HG02970 (cell line): ENCODE measurements around the gene ASL.
A peak's percentile ranks its signal among the peaks of the same experiment; 100 is the strongest.
"Not testable (repeated sequence)": the region's sequence is repeated elsewhere in the genome, so short reads cannot be mapped to it uniquely, and the experiment has no call there.

Source experiments
- ATAC-seq: cut with Tn5 transposase; IDR thresholded peaks from one replicate; pipeline ENCODE4 v1.9.1; 2021; ENCODE audit warnings: mild to moderate bottlenecking, moderate library complexity, moderate number of reproducible peaks; ENCODE audit not compliant: unreplicated experiment, low FRiP score

ASL gene

DNA sequence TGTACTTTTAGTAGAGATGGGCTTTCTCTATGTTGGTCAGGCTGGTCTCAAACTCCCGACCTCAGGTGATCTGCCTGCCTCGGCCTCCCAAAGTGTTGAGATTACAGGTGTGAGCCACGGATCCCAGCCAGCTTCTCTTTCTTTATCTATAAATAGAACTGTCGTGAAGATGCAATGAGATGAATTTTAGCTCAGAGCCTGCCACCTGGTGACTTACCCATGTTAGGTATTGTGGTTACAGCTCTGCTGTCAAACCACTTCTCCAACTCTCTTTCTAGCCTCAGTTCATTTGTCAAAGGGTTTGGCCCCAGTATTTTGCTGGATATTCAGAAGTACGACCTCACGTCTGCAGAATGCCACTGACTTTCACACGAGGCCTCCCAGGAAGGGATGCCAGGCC, 3.4 kb upstream of the ASL start:
- not testable (repeated sequence) for ATAC-seq

DNA sequence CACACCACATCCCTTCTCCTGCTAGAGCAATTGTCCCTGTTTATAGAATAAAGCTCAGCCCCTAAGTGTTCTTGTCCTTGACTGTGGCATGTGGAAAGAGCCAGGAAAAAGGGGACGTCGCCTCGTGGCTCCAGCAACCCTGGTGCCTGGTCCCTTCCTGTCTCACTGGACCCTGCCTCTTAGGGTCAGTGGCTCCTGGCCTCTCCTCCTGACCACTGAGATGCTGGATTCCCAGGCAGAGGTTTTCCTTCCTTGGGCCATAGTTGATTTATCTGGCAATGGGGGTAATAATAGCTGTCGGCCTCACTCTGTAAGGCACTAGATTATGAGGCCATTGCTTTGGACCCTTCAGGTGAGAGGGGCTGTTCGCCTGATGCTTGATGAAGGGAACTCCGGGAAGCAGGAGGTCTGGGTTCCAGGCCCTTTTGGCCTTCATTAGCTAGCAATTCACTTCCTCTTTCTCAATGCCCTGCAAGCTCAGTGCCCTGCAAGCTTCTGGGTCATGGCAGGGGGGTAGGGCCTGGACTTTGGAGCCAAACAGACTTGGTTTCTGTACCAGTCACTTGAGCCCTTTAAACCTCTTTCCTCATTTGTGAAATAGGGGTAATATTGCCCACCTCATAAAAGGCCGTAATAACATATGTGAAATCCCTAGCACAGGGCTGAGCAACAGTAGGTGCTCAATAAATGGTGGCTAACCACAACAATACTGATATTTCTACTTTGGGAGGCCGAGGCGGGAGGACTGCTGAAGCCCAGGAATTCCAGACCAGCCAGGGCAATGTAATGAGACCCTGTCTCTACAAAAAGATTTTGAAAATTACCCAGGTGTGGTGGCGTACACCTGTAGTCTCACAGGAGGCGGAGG, 1.1 kb downstream of the ASL start:
- no peak for ATAC-seq

DNA sequence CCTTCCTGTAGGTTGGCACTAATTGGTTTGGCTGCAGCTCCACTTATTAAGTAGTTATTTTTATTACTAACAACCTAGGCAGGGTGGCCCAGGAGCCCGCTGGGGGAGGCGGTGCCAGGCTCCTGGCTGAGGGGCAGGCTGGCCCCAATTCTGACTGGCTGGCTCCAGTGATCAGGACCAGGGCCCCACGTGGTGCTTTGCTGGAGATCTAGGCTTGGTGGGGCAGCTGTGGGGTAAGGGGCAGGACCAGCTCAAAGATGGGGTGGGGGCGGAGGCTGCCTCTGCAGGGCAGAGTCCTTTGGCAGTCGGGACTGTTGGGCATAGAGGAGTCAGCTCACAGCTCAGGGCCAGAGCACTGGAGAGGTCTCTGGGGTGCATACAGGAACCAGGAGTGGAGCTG, 2.4 kb downstream of the ASL start:
- no peak for ATAC-seq

DNA sequence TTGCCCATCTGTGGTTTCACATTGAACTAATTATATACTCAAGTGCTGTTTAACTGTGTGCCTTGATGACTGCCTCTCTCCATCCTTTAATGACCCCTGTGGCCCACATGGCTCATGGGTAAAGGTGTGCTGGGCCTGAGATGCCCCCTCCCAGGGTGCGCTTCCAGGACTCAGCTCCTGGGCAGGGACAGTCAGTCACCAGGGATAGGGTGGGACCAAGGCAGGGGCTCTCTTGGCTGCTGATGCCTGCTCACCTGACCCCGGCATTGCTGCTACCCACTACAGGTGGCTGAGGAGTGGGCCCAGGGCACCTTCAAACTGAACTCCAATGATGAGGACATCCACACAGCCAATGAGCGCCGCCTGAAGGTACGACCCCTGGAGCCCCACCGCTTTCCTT, 6.5 kb downstream of the ASL start:
- no peak for ATAC-seq

DNA sequence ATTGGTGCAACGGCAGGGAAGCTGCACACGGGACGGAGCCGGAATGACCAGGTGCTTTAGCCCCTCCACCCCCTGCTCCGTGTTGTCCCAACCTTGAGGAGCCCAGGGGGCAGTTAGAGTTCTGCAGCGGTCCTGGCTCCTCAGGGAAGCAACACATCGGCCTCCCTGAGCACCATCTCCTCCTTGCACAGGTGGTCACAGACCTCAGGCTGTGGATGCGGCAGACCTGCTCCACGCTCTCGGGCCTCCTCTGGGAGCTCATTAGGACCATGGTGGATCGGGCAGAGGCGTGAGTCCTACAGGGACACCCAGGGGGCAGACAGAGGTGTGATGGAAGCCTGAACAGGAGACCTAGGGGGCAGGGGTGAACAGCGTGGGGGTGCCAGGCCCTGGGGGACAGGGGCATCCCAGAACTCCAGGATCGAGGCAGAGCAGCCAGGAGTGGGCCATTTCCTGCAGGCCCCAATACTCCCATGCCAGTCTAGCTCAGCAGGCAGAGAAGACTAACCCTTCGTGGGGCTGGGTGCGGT, 7.3 kb downstream of the ASL start:
- no peak for ATAC-seq

DNA sequence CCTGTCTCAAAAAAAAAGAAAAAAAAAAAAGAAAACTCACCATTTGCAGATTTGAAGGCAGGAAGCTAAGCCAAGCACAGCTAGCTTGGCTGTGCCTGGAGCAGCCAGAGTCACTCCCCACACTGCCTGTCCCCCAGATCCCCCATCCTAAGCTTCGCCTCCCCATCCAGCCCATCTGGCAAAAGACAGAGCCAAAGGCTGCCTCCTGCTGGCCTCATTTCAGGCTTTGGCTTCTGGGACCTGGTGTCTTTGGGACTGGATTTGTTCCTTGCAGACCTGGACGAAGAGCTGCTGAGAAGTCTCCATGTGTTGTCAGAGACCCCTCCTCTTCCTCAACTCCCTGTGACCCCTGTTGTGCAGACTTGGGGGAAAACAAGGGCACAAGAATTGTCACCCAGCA, 8.1 kb downstream of the ASL start:
- ATAC-seq, result no peak

DNA sequence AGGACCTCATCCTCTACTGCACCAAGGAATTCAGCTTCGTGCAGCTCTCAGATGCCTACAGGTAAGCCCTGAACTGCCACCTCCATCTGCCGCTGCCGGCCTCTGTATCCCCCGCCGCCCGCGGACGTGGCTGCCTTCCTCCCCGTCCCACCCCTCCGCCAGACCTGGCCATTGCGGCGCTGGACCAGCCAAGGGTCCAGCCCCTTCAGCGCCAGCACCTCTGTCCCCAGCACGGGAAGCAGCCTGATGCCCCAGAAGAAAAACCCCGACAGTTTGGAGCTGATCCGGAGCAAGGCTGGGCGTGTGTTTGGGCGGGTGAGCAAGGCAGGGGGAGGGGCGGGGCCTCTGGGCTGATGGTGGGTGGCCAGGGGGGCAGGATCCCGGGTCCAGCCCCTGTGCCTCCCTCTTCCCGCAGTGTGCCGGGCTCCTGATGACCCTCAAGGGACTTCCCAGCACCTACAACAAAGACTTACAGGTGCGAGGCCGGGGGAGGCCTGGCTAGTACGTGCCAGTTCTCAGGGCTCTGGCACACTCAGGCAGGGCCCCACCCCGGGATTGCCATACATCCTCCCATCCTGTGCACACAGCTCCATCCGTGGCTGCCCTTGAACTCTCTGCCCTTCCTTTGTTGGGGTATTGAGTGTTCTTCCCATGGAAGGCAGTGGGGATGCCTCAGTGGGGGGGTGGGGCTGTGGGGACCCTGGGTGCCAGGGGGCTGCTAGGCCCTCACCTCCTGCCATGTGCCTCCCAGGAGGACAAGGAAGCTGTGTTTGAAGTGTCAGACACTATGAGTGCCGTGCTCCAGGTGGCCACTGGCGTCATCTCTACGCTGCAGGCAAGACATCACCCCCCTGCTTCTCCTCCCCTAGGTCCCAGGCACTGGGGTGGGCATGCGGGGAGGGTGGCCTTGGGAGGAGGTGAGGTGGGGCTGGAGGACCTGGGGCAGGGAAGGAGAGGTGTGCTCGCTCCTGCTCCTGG, 13.5 kb downstream of the ASL start:
- no peak for ATAC-seq

DNA sequence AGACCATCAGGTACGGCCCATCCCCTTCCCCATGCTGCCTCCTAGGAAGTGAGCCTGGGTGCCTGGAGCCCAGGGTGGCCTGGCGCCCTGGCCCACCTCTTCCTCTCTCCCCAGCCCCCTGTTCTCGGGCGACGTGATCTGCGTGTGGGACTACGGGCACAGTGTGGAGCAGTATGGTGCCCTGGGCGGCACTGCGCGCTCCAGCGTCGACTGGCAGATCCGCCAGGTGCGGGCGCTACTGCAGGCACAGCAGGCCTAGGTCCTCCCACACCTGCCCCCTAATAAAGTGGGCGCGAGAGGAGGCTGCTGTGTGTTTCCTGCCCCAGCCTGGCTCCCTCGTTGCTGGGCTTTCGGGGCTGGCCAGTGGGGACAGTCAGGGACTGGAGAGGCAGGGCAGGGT, 17.0 kb downstream of the ASL start:
- no peak for ATAC-seq

DNA sequence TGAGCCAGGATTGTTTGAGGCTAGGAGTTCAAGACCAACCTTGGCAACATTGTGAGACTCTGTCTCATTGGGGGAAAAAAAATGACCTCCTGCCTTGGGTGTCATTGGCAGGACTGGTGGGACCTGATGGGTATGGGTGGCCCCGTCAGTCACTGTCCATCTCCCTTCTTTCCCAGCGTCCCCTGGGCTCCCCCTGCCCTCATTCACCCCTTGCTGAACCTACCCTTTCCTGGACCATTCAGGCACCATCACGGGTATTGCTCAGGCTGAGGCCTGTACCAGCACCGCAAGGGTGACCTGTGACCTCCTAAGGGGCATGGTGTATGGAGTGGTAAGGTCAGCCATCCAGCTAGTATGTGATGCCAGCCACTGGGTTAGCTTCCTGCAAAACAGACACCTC, 19.4 kb downstream of the ASL start:
- ATAC-seq, result no peak

DNA sequence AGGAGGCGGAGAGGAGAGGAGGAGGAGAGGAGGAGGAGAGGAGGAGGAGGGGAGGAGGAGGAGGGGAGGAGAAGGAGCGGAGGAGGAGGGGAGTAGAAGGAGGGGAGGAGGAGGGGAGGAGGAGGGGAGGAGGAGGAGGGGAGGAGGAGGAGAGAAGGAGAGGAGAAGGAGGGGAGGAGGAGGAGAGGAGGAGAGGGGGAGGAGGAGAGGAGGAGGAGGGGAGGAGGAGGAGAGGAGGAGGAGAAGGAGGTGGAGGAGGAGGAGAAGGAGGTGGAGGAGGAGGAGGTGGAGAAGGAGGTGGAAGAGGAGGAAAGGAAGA, 23.6 kb downstream of the ASL start:
- no peak for ATAC-seq

DNA sequence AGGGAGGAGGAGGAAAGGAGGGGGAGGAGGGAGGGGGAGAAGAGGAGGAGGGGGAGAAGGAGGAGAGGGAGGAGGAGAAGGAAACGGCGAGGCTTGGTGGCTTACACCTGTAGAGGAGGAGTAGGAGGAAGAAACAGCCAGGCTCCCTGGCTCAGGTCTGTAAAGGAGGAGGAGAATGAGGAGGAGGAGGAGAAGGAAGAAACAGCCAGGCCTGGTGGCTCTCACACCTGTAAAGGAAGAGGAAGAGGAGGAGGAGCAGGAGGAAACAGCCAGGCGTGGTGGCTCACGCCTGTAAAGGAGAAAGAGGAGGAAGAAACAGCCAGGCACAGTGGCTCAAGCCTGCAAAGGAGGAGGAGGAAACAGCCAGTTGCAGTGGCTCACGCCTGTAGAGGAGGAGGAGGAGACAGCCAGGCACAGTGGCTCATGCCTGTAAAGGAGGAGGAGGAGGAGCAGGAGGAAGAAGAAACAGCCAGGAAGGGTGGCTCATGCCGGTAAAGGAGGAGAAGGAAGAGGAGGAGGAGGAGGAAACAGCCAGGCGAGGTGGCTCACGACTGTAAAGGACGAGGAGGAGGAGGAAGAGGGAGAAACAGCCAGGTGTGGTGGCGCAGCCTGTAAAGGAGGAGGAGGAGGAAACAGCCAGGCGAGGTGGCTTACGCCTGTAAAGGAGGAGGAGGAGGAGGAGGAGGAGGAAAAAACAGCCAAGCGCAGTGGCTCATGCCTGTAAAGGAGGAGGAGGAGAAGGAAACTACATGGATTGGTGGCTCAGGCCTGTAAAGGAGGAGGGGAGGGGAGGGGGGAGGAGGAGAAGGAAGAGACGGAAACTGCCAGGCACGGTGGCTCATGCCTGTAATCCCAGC, 24.2 kb downstream of the ASL start:
- no peak for ATAC-seq

DNA sequence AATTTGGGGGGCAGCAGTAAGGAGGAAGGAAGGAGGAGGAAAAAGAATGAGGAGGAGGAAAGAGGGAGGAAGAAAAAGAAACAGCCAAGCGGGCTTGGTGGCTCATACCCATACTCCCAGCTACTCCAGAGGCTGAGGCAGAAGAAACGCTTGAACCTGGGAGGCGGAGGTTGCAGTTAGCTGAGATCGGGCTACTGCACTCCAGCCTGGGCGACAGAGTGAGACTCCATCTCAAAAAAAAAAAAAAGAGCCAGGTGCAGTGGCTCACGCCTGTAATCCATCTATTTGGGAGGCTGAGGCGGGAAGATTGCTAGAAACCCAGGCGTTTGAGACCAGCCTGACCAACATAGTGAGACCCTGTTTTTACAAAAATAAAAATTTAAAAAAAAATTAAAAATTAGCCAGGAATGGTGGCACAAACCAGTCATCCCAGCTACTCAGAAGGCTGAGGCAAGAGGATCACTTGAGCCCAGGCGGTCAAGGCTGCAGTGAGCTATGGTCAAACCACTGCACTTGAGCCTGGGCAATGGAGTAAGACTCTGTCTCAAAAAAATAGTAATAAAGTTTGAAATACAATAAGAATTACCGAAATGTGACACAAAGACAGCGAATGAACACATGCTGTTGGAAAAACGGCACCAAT, 24.9 kb downstream of the ASL start:
- ATAC-seq, result no peak

DNA sequence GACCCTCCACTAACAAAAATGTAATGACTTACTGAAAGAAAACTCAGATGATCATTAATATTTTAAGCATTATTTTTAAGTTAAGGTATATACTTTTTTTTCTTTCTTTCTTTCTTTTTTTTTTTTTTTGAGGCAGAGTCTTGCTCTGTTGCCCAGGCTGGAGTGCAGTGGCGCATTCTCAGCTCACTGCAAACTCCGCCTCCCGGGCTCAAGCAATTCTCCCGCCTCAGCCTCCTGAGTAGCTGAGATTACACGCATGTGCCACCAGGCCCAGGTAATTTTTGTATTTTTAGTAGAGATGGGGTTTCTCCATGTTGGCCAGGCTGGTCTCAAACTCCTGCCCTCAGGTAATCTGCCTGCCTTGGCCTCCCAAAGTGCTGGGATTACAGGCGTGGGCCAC, 26.5 kb downstream of the ASL start:
- not testable (repeated sequence) for ATAC-seq

DNA sequence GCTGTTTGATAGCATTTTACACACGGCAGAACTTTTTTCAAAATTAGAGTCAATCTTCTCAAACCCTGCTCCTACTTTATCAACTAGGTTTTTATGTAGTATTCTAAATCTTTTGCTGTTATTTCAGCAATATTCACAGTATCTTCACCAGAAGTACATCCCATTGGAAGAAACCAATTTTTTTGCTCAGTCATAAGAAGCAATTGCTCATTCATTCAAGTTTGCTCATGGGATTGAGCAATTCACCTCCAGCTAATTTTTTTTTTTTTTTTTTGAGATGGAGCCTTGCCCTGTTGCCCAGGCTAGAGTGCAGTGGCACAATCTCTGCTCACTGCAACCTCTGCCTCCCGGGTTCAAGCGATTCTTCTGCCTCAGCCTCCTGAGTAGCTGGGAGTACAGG, 28.4 kb downstream of the ASL start:
- not testable (repeated sequence) for ATAC-seq

DNA sequence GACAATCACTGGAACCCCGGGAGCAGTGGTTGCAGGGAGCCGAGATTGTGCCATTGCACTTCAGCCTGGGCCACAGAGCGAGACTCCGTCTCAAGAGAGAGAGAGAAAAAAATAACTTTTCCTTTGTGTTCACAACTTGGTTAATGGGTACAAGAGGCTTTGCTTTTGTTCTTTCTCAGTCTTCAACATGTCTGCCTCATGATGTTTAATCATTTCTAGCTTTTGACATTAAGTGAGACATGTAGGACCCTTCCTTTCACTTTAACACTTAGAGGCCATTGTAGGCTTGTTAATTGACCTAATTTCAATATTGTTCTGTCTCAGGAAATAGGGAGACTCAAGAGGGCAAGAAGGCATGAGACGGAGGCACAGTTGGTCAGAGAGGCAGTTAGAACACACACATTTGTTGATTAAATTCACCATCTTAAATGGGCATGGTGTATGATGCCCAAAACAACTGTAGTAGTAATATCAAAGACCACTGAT, 29.7 kb downstream of the ASL start:
- ATAC-seq, result no peak

DNA sequence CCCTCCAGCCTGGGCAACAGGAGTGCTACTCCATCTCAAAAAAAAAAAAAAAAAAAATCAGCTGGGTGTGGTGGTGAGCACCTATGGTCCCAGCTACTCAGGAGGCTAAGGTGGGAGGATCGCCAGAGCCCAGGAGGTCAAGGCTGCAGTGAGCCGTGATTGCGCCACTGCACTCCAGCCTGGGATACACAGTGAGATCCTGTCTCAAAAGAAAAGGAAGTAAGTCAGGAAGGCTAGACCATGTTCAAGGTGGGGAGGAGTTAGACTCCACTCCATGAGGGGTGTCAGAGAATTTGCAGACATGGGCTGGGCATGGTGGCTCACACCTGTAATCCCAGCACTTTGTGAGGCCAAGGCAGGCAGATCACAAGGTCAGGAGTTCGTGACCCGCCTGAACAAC, 32.8 kb downstream of the ASL start:
- ATAC-seq, result not testable (repeated sequence)

DNA sequence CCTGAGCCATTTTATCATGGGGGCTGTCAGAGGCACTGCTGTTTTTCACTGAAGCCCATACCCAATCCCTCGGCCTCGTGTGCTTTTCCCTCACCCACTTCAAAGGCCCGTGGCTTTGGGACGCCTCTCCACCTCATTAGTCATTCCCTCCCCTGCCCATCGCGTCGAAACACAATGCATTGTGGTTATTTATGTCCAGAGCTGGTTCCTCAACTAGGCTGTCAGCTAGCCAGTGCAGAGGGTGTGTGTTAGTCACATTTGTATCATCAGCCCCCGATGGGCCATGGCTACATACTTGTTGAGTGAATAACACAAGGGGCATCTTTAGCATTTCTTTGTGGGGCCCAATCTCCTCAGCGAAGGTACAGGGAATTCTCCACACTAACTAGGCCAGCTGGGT, 35.2 kb downstream of the ASL start:
- no peak for ATAC-seq

DNA sequence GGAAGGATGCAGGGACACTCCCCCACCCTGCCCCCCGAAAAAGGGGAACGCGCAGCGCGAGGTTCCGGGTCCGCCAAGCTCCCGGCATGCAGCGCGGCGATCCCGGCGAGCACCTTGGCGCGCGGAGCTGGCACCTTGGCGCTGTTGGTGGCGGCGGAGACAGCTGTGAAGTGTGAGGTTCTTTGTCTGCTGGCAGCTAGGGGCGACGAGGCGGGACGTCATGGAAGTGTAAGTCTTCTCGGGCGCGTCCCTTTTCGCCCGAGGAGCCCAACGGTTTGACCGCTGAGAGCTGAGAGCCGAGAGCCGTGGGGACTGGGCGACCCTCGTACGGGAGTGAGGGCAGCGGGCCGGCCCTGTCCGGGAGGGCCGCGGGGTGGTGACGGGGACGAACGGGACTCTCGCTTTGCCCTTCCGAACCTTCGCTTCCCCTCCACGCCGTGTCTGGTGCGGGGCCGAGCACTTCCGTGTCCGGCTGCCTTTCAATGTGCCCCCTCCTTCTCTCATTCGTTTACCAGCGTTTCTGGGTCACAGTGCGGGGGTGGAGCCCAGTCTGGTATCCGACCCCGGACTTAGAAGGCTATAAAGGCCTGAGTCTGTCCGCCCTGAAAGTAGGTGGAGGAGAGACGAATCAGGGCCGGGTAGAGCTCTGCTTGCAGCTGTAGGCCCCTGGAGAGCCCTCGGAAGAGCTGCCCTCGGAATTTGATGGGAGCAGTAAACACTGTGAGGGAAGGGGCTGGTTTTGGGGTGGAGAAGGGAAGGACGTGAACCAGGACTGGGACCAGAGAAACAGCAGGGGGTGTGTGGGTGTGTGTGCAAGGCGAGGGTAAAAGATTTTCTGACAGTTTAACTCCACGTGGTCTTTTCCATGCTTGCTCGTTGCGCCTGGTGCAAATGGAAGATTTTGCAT, 39.4 kb downstream of the ASL start, which contains the start of gene CRCP:
CRCP (plus strand) TSS at position 105 of the 907 bp plus-strand sequence; CDS start at position 221, 116 bp downstream.
- ATAC-seq, result peak; percentile 81
